Smooth muscle cell (in vitro differentiated cells): ENCODE results near the gene SIAH1. TPM values are rescaled to one million over a fixed set of nuclear protein-coding genes. Genes with fewer than 3 reads are reported as not detected.

Experiments used
- DNase-seq: peaks from one replicate; lab custom pipeline; 2025; ENCODE audit not compliant: unreplicated experiment; lab: John Stamatoyannopoulos, UW
- H2AFZ ChIP-seq: fragments of 200-600 bp; sonication (generic); 2 replicates; pipeline ENCODE4 v1.6.0; 2016; ENCODE audit warnings: antibody characterized with exemption, low read depth, mild to moderate bottlenecking
- H3F3A ChIP-seq: fragments of 200-600 bp; sonication (generic); 2 replicates; pipeline ENCODE4 v1.6.0; 2017; ENCODE audit warnings: antibody characterized with exemption, low read depth
- H3K27ac ChIP-seq: fragments of 200-600 bp; sonication (generic); 2 replicates; pipeline ENCODE4 v1.5.1; 2016; ENCODE audit warnings: low read depth, mild to moderate bottlenecking
- H3K27me3 ChIP-seq: fragments of 200-600 bp; sonication (generic); 2 replicates; pipeline ENCODE4 v1.6.1; 2016; ENCODE audit warnings: low read depth, mild to moderate bottlenecking
- H3K36me3 ChIP-seq: fragments of 200-600 bp; sonication (generic); 2 replicates; pipeline ENCODE4 v1.5.1; 2016; ENCODE audit warnings: low read depth
- H3K4me1 ChIP-seq: fragments of 200-600 bp; sonication (generic); 2 replicates; pipeline ENCODE4 v1.5.1; 2016; ENCODE audit warnings: low read depth
- H3K4me2 ChIP-seq: fragments of 200-600 bp; sonication (generic); 2 replicates; pipeline ENCODE4 v1.6.0; 2016; ENCODE audit warnings: mild to moderate bottlenecking
- H3K4me3 ChIP-seq: fragments of 200-600 bp; sonication (generic); 2 replicates; pipeline ENCODE4 v1.5.1; 2016; ENCODE audit warnings: mild to moderate bottlenecking
- H3K79me2 ChIP-seq: fragments of 200-600 bp; sonication (generic); 2 replicates; pipeline ENCODE4 v1.6.0; 2016; ENCODE audit warnings: low read depth, mild to moderate bottlenecking
- H3K9ac ChIP-seq: fragments of 200-600 bp; sonication (generic); 2 replicates; pipeline ENCODE4 v1.6.0; 2016; ENCODE audit warnings: low read depth
- H3K9me3 ChIP-seq: fragments of 200-600 bp; sonication (generic); replicated peaks from 2 replicates; pipeline ENCODE4 v1.5.1; 2016; ENCODE audit warnings: low read depth
- H4K20me1 ChIP-seq: fragments of 200-600 bp; sonication (generic); 2 replicates; pipeline ENCODE4 v1.6.0; 2016; ENCODE audit warnings: low read depth
- WGBS: methylation state at CpG from one replicate; pipeline ENCODE4 v1.1.7; 2016; ENCODE audit warnings: low lambda C conversion rate; 5-methylcytosine and 5-hydroxymethylcytosine counted together
- polyA plus RNA-seq: library from polyadenylated mRNA; unstranded; fragments of >200 nt; fragmentation: Nextera tagmentation; extraction: Ambion mirVana; gene quantifications from 2 replicates; pipeline ENCODE4 v1.2.1, GENCODE V29; 2016
- total RNA-seq: library from RNA; depleted of rRNA; stranded (reverse); fragments of >200 nt; gene quantifications from 2 replicates; pipeline ENCODE4 v1.2.3, GENCODE V29; 2014
- TF ChIP-seq, protein P1 (sequence below): fragments of 200-600 bp; sonication (generic); IDR thresholded peaks from 2 replicates; pipeline ENCODE4 v1.5.1; 2017; ENCODE audit warnings: borderline replicate concordance, mild to moderate bottlenecking, antibody characterized with exemption; ENCODE audit not compliant: insufficient read depth, poor library complexity, severe bottlenecking

SIAH1 gene
- total and polyA plus RNA-seq, 2 experiments from 2014 or later: 24.5 to 34.0 TPM

DNA sequence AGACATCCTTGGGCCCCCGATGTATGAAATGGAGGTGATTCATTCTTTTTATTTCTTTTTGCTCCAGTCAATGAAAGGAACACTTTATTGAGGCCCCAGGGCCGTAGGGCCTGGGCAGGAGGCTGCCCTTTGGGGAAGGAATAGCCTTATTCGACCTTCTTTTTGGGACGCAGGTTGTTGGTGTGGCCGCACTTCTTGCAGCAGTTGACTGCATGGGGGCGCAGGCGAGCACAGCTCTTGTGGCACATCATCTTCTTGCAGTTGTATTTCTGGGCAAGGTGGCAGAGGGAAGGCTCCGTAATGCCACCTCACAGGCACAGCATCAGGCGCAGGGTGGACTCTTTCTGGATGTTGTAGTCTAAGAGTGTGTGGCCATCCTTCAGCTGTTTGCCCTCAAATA, 50.9 kb downstream of the SIAH1 start:
- Histone ChIP-seq H3K9me3 (no peaks in the 10 kb centered on the region), H3K4me2 (no peak overlapping the region), H3K9ac (no peak overlapping the region), H3F3A (peaks cover 9% of the 10 kb centered on the region), H3K4me3 (no peak overlapping the region), H4K20me1 (peaks cover 21% of the 10 kb centered on the region), H3K27me3 (no peaks in the 10 kb centered on the region), H3K36me3 (no peaks in the 10 kb centered on the region), H3K4me1 (peaks cover 4% of the 10 kb centered on the region), H2AFZ (no peak overlapping the region), H3K79me2 (no peaks in the 10 kb centered on the region), H3K27ac (no peak overlapping the region)
- TF ChIP-seq, protein P1, sequence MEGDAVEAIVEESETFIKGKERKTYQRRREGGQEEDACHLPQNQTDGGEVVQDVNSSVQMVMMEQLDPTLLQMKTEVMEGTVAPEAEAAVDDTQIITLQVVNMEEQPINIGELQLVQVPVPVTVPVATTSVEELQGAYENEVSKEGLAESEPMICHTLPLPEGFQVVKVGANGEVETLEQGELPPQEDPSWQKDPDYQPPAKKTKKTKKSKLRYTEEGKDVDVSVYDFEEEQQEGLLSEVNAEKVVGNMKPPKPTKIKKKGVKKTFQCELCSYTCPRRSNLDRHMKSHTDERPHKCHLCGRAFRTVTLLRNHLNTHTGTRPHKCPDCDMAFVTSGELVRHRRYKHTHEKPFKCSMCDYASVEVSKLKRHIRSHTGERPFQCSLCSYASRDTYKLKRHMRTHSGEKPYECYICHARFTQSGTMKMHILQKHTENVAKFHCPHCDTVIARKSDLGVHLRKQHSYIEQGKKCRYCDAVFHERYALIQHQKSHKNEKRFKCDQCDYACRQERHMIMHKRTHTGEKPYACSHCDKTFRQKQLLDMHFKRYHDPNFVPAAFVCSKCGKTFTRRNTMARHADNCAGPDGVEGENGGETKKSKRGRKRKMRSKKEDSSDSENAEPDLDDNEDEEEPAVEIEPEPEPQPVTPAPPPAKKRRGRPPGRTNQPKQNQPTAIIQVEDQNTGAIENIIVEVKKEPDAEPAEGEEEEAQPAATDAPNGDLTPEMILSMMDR: no peak
- WGBS: 97% methylated on average over 9 of the region's 9 CpGs
- no peak for DNase-seq

- H3K9me3 ChIP-seq: no peaks in the 10 kb centered on the region
Measured at GRCh38 chr16:48332978-48333377, 52.2 kb downstream of the SIAH1 start.

DNA sequence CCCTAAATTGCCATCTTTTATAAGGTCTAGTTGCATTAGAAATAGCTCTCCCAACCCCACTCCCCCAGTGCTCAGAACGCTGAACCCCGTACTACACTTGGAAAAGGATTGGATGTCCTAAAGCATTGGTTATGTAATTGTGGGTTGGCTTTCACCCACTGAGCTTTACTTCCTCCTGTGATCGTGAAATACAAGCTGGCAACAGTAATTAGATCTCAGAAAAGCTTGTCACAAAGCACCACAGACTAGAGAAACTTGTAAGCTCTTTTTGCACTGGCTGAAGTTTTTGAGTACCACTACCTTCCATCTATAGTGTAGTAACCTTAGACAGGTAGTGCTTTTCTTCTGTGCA, 54.4 kb downstream of the SIAH1 start:
- Histone ChIP-seq H3K9ac (no peak overlapping the region), H3K4me1 (peaks cover 3% of the 10 kb centered on the region), H3K36me3 (no peaks in the 10 kb centered on the region), H3K4me3 (no peak overlapping the region), H3F3A (peaks cover 9% of the 10 kb centered on the region), H2AFZ (no peak overlapping the region), H3K9me3 (no peaks in the 10 kb centered on the region), H4K20me1 (peaks cover 27% of the 10 kb centered on the region), H3K79me2 (no peaks in the 10 kb centered on the region), H3K27me3 (no peaks in the 10 kb centered on the region), H3K27ac (no peak overlapping the region), H3K4me2 (no peak overlapping the region)
- TF ChIP-seq, protein P1: no peak
- 83% methylated on average over 3 of the region's 3 CpGs for WGBS
- no peak for DNase-seq

More at GRCh38 chr16:48332978-48333377, 52.2 kb downstream of the SIAH1 start:
- peaks cover 4% of the 10 kb centered on the region for H3K4me1 ChIP-seq
- no peaks in the 10 kb centered on the region for H3K79me2 ChIP-seq
- no peak overlapping the region for H3K4me3 ChIP-seq
- TF ChIP-seq, protein P1: no peak
- H3K27ac ChIP-seq: no peak overlapping the region
- no peak overlapping the region for H3K9ac ChIP-seq
- DNase-seq: no peak
- peaks cover 21% of the 10 kb centered on the region for H4K20me1 ChIP-seq
- no peaks in the 10 kb centered on the region for H3K36me3 ChIP-seq
- H3F3A ChIP-seq: peaks cover 9% of the 10 kb centered on the region
- no peak overlapping the region for H3K4me2 ChIP-seq
- no peaks in the 10 kb centered on the region for H3K27me3 ChIP-seq
- no peak overlapping the region for H2AFZ ChIP-seq
- 96% methylated on average over 5 of the region's 5 CpGs for WGBS

GRCh38 chr16:48330189-48330840, 54.9 kb downstream of the SIAH1 start:
- Histone ChIP-seq H3K9me3 (no peaks in the 10 kb centered on the region), H3K27me3 (no peaks in the 10 kb centered on the region), H3K36me3 (no peaks in the 10 kb centered on the region), H3K4me2 (no peak overlapping the region), H3K27ac (no peak overlapping the region), H2AFZ (no peak overlapping the region), H3K4me3 (no peak overlapping the region), H3K4me1 (no peaks in the 10 kb centered on the region), H3K9ac (no peak overlapping the region), H3K79me2 (no peaks in the 10 kb centered on the region), H4K20me1 (peaks cover 26% of the 10 kb centered on the region), H3F3A (peaks cover 9% of the 10 kb centered on the region)
- 96% methylated on average over 2 of the region's 2 CpGs for WGBS
- TF ChIP-seq, protein P1: no peak
- DNase-seq: no peak
